ENCODE data around the gene IFNE. TPM values are rescaled to one million over a fixed set of nuclear protein-coding genes. Genes with fewer than 3 reads are reported as not detected.

The IFNE gene
- total RNA-seq, 1 experiment from 2014 or later, result not detected

DNA sequence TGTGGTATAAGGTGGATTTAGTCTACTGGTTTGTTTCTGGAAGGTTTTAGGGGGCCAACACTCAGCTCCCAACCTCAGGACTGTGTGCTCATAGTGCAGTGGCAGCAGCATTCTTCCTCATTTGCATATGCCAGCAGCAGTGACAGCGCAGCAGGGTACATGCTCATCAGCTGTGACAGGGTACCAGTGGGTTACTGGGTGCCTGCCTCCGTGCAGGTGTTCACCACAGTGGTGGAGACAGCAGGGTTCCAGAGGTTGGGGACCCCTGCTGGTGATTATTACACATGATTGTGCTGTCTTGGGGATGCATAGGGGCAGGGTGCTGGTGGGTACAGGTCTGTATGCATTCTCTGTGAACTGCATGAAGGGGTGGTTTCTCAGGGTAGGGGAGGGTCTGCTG, 45.5 kb upstream of the IFNE start:
- Mint-ChIP-seq H3K4me1 (peaks cover 0 to 3% of the 10 kb centered on the region in 2 experiments; a peak in 2 of 4 replicates), H3K27me3 (ENCODE audit: low read depth) (no peaks in the 10 kb centered on the region), H3K4me3 (no peak overlapping the region), H3K9me3 (peaks cover 4 to 5% of the 10 kb centered on the region in 2 experiments), H3K27ac (peak overlapping the region in 1 of 3 experiments; percentile 57; a peak in 3 of 7 replicates), H3K36me3 (ENCODE audit: insufficient read depth in 1 of 3, low read depth in 3 of 3) (peaks cover 6 to 25% (median 18%) of the 10 kb centered on the region in 3 experiments; a peak in 6 of 7 replicates)
- Histone ChIP-seq H3T11ph (ENCODE audit: low read length) (no peak overlapping the region), H3K23me2 (ENCODE audit: insufficient read length, low read depth, low read length, poor library complexity, severe bottlenecking) (no peaks in the 10 kb centered on the region), H2BK15ac (ENCODE audit: low read depth, low read length) (no peak overlapping the region), H3K79me2 (ENCODE audit: insufficient read depth, low read length) (no peaks in the 10 kb centered on the region), H3K9ac (ENCODE audit: extremely low read depth, insufficient read length, low read length) (no peak overlapping the region), H3K4me2 (ENCODE audit: insufficient read depth, insufficient read length, low read length) (no peak overlapping the region), H2AK5ac (ENCODE audit: insufficient read length, low read length) (no peak overlapping the region), H3K18ac (ENCODE audit: insufficient read length, low read depth, low read length) (no peak overlapping the region), H3K14ac (ENCODE audit: insufficient read depth, low read length) (no peak overlapping the region), H3K4ac (ENCODE audit: low read depth, low read length) (no peak overlapping the region), H3K27me3 (ENCODE audit: insufficient read depth, low read length) (no peaks in the 10 kb centered on the region), H4K91ac (ENCODE audit: insufficient read length, low read depth, low read length) (no peak overlapping the region), H2BK12ac (ENCODE audit: insufficient read length, low read depth, low read length) (no peak overlapping the region), H3K9me3 (ENCODE audit: control insufficient read depth, low read depth, low read length) (no peaks in the 10 kb centered on the region), H3K79me1 (ENCODE audit: insufficient read depth, low read depth, low read length, poor library complexity, severe bottlenecking) (no peaks in the 10 kb centered on the region), H3K56ac (ENCODE audit: insufficient read length, low read depth, low read length) (no peak overlapping the region), H4K5ac (ENCODE audit: insufficient read length, low read depth, low read length) (no peak overlapping the region), H2BK5ac (ENCODE audit: insufficient read length, low read length) (no peak overlapping the region), H3K4me1 (ENCODE audit: insufficient read depth, low read length) (no peaks in the 10 kb centered on the region), H3K27ac (ENCODE audit: insufficient read length, low read depth, low read length) (no peak overlapping the region), H2BK120ac (ENCODE audit: low read depth, low read length, poor library complexity, severe bottlenecking) (no peak overlapping the region), H2AFZ (ENCODE audit: low read length) (no peak overlapping the region), H3K23ac (ENCODE audit: insufficient read length, low read depth, low read length) (no peak overlapping the region), H4K8ac (replicated peaks; ENCODE audit: insufficient read length, low read depth, low read length) (no peak overlapping the region), H4K20me1 (ENCODE audit: control insufficient read depth, insufficient read depth, insufficient read length) (no peaks in the 10 kb centered on the region), H2BK20ac (ENCODE audit: low read depth, low read length, poor library complexity, severe bottlenecking) (no peak overlapping the region)
- no CpG with 5 or more reads among the region's 2 CpGs for WGBS (ENCODE audit: extremely low coverage, insufficient read length, low lambda C conversion rate)
- TF ChIP-seq, protein P1, sequence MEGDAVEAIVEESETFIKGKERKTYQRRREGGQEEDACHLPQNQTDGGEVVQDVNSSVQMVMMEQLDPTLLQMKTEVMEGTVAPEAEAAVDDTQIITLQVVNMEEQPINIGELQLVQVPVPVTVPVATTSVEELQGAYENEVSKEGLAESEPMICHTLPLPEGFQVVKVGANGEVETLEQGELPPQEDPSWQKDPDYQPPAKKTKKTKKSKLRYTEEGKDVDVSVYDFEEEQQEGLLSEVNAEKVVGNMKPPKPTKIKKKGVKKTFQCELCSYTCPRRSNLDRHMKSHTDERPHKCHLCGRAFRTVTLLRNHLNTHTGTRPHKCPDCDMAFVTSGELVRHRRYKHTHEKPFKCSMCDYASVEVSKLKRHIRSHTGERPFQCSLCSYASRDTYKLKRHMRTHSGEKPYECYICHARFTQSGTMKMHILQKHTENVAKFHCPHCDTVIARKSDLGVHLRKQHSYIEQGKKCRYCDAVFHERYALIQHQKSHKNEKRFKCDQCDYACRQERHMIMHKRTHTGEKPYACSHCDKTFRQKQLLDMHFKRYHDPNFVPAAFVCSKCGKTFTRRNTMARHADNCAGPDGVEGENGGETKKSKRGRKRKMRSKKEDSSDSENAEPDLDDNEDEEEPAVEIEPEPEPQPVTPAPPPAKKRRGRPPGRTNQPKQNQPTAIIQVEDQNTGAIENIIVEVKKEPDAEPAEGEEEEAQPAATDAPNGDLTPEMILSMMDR (conservative IDR thresholded peaks at IDR 0.05), result no peak
- DNase-seq, result no peak
